ENCODE measurements around the gene SHROOM4.

SHROOM4 gene

DNA sequence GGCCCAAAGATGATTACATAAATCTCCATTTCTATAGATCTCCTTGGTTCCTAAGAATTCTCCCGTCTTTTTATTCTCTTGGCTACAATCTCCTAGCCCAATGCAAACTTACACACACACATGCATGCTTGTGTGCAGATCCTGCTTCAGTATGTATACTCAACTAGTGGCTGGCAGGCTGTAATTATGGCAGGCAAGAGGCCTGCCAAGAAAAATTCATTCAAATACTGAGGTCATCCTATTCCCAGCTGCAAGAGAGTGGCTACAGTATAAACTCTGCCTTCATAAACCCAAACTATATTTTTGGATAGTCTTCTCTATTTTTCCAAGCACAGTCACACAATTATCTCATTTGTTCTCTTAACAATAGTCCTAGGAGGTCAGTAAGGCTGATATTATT is 95.2 kb downstream of the SHROOM4 start:
- no peak overlapping the region for H3K4me3 ChIP-seq (ENCODE audit: severe bottlenecking)
- no peak overlapping the region for H3K27ac ChIP-seq (ENCODE audit: poor library complexity, severe bottlenecking)
- DNase-seq (ENCODE audit: low spot score) (no peak), ATAC-seq (ENCODE audit: low read depth) (no peak)
- peaks cover 13% of the 10 kb centered on the region for H3K4me1 ChIP-seq (ENCODE audit: insufficient read depth, poor library complexity, severe bottlenecking)
- TF ChIP-seq, protein P1, sequence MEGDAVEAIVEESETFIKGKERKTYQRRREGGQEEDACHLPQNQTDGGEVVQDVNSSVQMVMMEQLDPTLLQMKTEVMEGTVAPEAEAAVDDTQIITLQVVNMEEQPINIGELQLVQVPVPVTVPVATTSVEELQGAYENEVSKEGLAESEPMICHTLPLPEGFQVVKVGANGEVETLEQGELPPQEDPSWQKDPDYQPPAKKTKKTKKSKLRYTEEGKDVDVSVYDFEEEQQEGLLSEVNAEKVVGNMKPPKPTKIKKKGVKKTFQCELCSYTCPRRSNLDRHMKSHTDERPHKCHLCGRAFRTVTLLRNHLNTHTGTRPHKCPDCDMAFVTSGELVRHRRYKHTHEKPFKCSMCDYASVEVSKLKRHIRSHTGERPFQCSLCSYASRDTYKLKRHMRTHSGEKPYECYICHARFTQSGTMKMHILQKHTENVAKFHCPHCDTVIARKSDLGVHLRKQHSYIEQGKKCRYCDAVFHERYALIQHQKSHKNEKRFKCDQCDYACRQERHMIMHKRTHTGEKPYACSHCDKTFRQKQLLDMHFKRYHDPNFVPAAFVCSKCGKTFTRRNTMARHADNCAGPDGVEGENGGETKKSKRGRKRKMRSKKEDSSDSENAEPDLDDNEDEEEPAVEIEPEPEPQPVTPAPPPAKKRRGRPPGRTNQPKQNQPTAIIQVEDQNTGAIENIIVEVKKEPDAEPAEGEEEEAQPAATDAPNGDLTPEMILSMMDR (IDR thresholded peaks at IDR 0.05; ENCODE audit: poor library complexity, severe bottlenecking): no peak
- no peaks in the 10 kb centered on the region for H3K27me3 ChIP-seq (ENCODE audit: insufficient read depth, poor library complexity, severe bottlenecking)
- no peaks in the 10 kb centered on the region for H3K36me3 ChIP-seq (ENCODE audit: low read depth)
- no peaks in the 10 kb centered on the region for H3K9me3 ChIP-seq (ENCODE audit: severe bottlenecking)

DNA sequence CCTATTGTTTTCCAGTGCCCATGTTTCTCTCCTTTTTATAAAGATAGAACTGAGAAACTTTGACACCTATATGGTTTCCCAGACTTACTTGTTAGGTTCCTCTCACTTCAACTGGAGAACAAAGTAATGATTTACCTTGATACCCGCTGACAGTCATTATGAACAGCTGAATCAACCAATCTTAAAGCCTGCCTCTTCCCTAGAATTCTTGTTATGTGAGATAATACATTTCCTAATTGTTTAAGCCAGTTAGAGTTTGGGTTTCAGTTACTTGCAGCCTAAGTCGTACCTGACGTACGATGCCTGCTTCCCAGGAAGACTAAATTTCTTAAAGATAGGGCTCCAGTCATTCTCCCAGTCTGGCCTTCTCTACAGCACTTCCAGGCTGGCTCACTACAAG is 97.3 kb downstream of the SHROOM4 start:
- H3K4me3 ChIP-seq (ENCODE audit: severe bottlenecking): no peak overlapping the region
- TF ChIP-seq, protein P1 (IDR thresholded peaks at IDR 0.05; ENCODE audit: poor library complexity, severe bottlenecking): no peak
- H3K27ac ChIP-seq (ENCODE audit: poor library complexity, severe bottlenecking): no peak overlapping the region
- ATAC-seq (ENCODE audit: low read depth) (no peak), DNase-seq (ENCODE audit: low spot score) (no peak)
- H3K9me3 ChIP-seq (ENCODE audit: severe bottlenecking): no peaks in the 10 kb centered on the region
- H3K36me3 ChIP-seq (ENCODE audit: low read depth): no peaks in the 10 kb centered on the region
- no peaks in the 10 kb centered on the region for H3K27me3 ChIP-seq (ENCODE audit: insufficient read depth, poor library complexity, severe bottlenecking)
- H3K4me1 ChIP-seq (ENCODE audit: insufficient read depth, poor library complexity, severe bottlenecking): peaks cover 4% of the 10 kb centered on the region

DNA sequence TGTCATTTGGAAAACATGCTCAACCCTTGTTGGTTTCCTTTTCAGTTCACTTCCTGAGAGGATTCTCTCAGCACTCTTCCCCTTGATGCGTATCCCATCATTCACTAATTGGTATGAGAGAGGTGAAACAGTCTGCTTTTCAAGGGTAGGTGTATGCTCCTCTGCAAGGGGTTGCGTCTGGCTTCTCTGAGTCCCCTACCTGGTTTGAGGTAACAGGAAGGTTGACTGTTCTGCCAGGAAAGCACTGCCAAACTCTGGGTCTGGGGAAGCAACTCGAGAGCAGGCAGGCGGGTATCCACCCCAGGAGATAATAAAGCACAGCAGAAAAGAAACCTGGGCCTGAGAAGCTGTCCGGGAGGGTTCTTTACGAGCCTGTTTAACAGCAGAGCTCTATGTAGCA is 101.2 kb downstream of the SHROOM4 start:
- Histone ChIP-seq H3K36me3 (ENCODE audit: low read depth) (no peaks in the 10 kb centered on the region), H3K9me3 (ENCODE audit: severe bottlenecking) (no peaks in the 10 kb centered on the region), H3K4me3 (ENCODE audit: severe bottlenecking) (no peak overlapping the region), H3K4me1 (ENCODE audit: insufficient read depth, poor library complexity, severe bottlenecking) (peaks cover 4% of the 10 kb centered on the region), H3K27ac (ENCODE audit: poor library complexity, severe bottlenecking) (no peak overlapping the region), H3K27me3 (ENCODE audit: insufficient read depth, poor library complexity, severe bottlenecking) (no peaks in the 10 kb centered on the region)
- no peak for ATAC-seq (ENCODE audit: low read depth)
- DNase-seq (ENCODE audit: low spot score): no peak
- TF ChIP-seq, protein P1 (IDR thresholded peaks at IDR 0.05; ENCODE audit: poor library complexity, severe bottlenecking): no peak

DNA sequence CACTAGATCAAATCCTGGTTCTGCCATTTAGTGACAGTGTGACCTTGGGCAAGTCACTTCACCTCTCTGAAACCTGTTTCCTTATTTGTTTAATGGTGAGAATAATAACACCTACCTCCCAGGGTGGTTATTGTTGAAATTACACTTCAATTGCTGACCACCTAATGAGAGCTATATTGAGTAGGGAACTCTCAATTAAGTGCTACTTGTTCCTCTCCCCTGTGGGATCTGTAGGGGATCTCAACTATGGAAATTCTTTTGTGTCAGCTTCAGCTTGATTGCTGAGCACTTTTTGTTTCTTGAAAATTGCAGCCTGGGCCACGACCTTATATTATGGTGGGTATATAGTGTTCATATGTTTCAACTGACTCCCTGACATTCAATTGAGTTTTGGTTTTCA is 102.1 kb downstream of the SHROOM4 start:
- TF ChIP-seq, protein P1 (IDR thresholded peaks at IDR 0.05; ENCODE audit: poor library complexity, severe bottlenecking): no peak
- Histone ChIP-seq H3K36me3 (ENCODE audit: low read depth) (no peaks in the 10 kb centered on the region), H3K27me3 (ENCODE audit: insufficient read depth, poor library complexity, severe bottlenecking) (no peaks in the 10 kb centered on the region), H3K4me3 (ENCODE audit: severe bottlenecking) (no peak overlapping the region), H3K27ac (ENCODE audit: poor library complexity, severe bottlenecking) (no peak overlapping the region), H3K4me1 (ENCODE audit: insufficient read depth, poor library complexity, severe bottlenecking) (peaks cover 9% of the 10 kb centered on the region), H3K9me3 (ENCODE audit: severe bottlenecking) (no peaks in the 10 kb centered on the region)
- DNase-seq (ENCODE audit: low spot score) (no peak), ATAC-seq (ENCODE audit: low read depth) (no peak)

DNA sequence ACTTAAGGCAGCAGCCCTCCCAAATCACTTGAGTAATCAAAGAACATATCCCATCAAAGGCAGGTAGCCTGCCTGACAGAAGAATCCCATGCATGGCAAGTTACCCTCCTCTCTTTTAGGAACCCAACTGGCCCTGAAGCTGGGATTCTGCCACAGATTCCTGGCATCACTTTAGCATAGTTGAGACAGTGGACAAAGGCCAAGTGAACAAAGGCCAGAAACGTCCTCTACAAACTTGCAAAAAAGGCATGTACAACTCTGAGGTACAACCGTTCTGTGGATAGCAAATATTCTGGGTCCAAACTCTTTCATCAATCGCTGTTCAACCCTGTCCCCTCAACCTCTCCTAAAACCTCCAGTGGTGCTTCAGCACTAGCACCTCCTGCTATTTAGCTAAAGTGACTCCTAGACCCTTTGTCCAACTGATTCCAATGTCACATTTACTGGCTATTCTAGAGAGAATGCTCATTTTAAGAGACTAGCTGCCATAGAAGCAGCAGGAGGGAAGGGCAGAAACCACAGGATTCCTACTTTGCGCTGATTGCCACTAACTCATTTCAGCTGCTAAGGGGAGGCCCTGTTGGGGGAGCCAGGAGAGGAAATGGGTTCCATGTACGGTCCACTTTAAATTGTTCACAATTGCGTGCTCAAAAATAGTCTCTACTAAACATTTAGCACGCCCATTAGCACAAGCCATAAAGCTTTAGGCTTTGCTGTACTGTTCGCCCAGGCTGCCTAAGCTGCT is 105.9 kb downstream of the SHROOM4 start:
- TF ChIP-seq, protein P1 (IDR thresholded peaks at IDR 0.05; ENCODE audit: poor library complexity, severe bottlenecking): no peak
- Histone ChIP-seq H3K36me3 (ENCODE audit: low read depth) (no peaks in the 10 kb centered on the region), H3K4me1 (ENCODE audit: insufficient read depth, poor library complexity, severe bottlenecking) (peaks cover 6% of the 10 kb centered on the region), H3K27me3 (ENCODE audit: insufficient read depth, poor library complexity, severe bottlenecking) (no peaks in the 10 kb centered on the region), H3K4me3 (ENCODE audit: severe bottlenecking) (no peak overlapping the region), H3K27ac (ENCODE audit: poor library complexity, severe bottlenecking) (no peak overlapping the region), H3K9me3 (ENCODE audit: severe bottlenecking) (no peaks in the 10 kb centered on the region)
- no peak for DNase-seq (ENCODE audit: low spot score)
- no peak for ATAC-seq (ENCODE audit: low read depth)

Measured in RWPE2 (cell line).